IPS-NIHi11 (cell line): ENCODE results near the gene DRD3.

Experiments used
- DNase-seq: peaks from one replicate; pipeline ENCODE4 v3.0.0; 2012; ENCODE audit warnings: mixed read lengths, low spot score

Gene DRD3

GRCh38 chr3:114179575-114179974, 723 bp upstream of the DRD3 start:
- DNase-seq = peak; percentile 28

GRCh38 chr3:114176890-114177289, 2.0 kb downstream of the DRD3 start:
- DNase-seq = no peak

GRCh38 chr3:114176487-114176886, 2.4 kb downstream of the DRD3 start:
- DNase-seq = no peak

- DNase-seq = no peak
These were observed 3.5 kb downstream of the DRD3 start for GRCh38 chr3:114175204-114175987.

- DNase-seq = no peak
These were observed 7.2 kb downstream of the DRD3 start for GRCh38 chr3:114171677-114172076.

GRCh38 chr3:114168150-114168549, 10.7 kb downstream of the DRD3 start:
- DNase-seq = no peak

GRCh38 chr3:114157321-114157720, 21.5 kb downstream of the DRD3 start:
- no peak for DNase-seq

GRCh38 chr3:114155370-114155821, 23.5 kb downstream of the DRD3 start:
- peak; percentile 49 for DNase-seq

- peak; percentile 57 for DNase-seq
These were observed 24.5 kb downstream of the DRD3 start for GRCh38 chr3:114154321-114154821.

GRCh38 chr3:114152519-114153151, 26.2 kb downstream of the DRD3 start:
- DNase-seq = peak; percentile 76

GRCh38 chr3:114151091-114151490, 27.8 kb downstream of the DRD3 start:
- no peak for DNase-seq

GRCh38 chr3:114147251-114147650, 31.6 kb downstream of the DRD3 start:
- DNase-seq = peak; percentile 45

- no peak for DNase-seq
These were observed 33.8 kb downstream of the DRD3 start for GRCh38 chr3:114144909-114145688.

GRCh38 chr3:114143817-114144216, 35.0 kb downstream of the DRD3 start:
- no peak for DNase-seq

GRCh38 chr3:114139836-114140235, 39.0 kb downstream of the DRD3 start:
- no peak for DNase-seq

- DNase-seq = no peak
These were observed 44.9 kb downstream of the DRD3 start for GRCh38 chr3:114133947-114134346.

GRCh38 chr3:114132500-114132899, 46.4 kb downstream of the DRD3 start:
- no peak for DNase-seq

- no peak for DNase-seq
These were observed 50.0 kb downstream of the DRD3 start for GRCh38 chr3:114128826-114129225.

GRCh38 chr3:114128231-114128630, 50.6 kb downstream of the DRD3 start:
- no peak for DNase-seq

GRCh38 chr3:114127517-114127916, 51.3 kb downstream of the DRD3 start:
- DNase-seq = no peak

- no peak for DNase-seq
These were observed 52.4 kb downstream of the DRD3 start for GRCh38 chr3:114126461-114126860.

GRCh38 chr3:114122027-114122709, 56.7 kb downstream of the DRD3 start:
- no peak for DNase-seq
